Panc1 (cell line): ENCODE measurements around the gene GLIS1.

ENCODE experiments used
- POLR2AphosphoS5 ChIP-seq: IDR thresholded peaks from 2 replicates; pipeline ENCODE4 v1.6.1; 2012; ENCODE audit warnings: mild to moderate bottlenecking, low read depth, low read length, moderate library complexity
- SIN3A ChIP-seq: IDR thresholded peaks from 2 replicates; pipeline ENCODE4 v1.6.1; 2012; ENCODE audit warnings: low read depth, mild to moderate bottlenecking, low read length, moderate library complexity, borderline replicate concordance; ENCODE audit not compliant: insufficient read depth
- TCF7L2 ChIP-seq: IDR thresholded peaks from 2 replicates; pipeline ENCODE4 v1.6.1; 2011; ENCODE audit warnings: mild to moderate bottlenecking, low read depth, low read length, inconsistent platforms
- TF ChIP-seq, protein P1 (sequence below): fragments of 450-650 bp; IDR thresholded peaks from 2 replicates; pipeline ENCODE4 v1.5.1; 2017; ENCODE audit warnings: mild to moderate bottlenecking
- TF ChIP-seq, protein P2 (sequence below), 2 experiments: IDR thresholded peaks; 2 replicates each; pipeline ENCODE4 v1.6.1; 2011 to 2012; ENCODE audit warnings: low read depth in 2 of 2, control low read depth in 1 of 2, low read length in 1 of 2, mild to moderate bottlenecking in 1 of 2, moderate library complexity in 1 of 2; ENCODE audit not compliant: insufficient read depth in 1 of 2

DNA sequence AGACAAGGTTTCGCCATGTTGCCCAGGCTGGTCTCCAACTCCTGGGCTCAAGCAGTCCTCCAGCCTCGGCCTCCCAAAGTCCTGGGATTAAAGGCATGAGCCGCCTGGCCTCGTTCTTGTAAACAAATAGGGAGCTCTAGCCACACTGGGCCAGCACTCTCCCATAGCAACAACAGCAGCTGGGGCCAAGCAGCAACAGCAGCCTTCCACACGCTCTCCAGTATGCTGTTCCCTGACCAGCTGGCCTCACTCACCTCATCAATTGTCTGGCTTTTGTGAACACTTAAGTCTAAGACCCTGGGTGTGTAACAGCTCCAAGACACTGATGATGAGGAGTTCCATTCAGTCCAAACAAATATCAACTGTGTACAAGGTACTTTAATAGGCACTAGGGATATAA is 16.9 kb upstream of the GLIS1 start:
- TF ChIP-seq, protein P1, sequence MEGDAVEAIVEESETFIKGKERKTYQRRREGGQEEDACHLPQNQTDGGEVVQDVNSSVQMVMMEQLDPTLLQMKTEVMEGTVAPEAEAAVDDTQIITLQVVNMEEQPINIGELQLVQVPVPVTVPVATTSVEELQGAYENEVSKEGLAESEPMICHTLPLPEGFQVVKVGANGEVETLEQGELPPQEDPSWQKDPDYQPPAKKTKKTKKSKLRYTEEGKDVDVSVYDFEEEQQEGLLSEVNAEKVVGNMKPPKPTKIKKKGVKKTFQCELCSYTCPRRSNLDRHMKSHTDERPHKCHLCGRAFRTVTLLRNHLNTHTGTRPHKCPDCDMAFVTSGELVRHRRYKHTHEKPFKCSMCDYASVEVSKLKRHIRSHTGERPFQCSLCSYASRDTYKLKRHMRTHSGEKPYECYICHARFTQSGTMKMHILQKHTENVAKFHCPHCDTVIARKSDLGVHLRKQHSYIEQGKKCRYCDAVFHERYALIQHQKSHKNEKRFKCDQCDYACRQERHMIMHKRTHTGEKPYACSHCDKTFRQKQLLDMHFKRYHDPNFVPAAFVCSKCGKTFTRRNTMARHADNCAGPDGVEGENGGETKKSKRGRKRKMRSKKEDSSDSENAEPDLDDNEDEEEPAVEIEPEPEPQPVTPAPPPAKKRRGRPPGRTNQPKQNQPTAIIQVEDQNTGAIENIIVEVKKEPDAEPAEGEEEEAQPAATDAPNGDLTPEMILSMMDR = no peak
- TF ChIP-seq SIN3A (no peak), POLR2AphosphoS5 (no peak), TCF7L2 (no peak)
- TF ChIP-seq, protein P2, sequence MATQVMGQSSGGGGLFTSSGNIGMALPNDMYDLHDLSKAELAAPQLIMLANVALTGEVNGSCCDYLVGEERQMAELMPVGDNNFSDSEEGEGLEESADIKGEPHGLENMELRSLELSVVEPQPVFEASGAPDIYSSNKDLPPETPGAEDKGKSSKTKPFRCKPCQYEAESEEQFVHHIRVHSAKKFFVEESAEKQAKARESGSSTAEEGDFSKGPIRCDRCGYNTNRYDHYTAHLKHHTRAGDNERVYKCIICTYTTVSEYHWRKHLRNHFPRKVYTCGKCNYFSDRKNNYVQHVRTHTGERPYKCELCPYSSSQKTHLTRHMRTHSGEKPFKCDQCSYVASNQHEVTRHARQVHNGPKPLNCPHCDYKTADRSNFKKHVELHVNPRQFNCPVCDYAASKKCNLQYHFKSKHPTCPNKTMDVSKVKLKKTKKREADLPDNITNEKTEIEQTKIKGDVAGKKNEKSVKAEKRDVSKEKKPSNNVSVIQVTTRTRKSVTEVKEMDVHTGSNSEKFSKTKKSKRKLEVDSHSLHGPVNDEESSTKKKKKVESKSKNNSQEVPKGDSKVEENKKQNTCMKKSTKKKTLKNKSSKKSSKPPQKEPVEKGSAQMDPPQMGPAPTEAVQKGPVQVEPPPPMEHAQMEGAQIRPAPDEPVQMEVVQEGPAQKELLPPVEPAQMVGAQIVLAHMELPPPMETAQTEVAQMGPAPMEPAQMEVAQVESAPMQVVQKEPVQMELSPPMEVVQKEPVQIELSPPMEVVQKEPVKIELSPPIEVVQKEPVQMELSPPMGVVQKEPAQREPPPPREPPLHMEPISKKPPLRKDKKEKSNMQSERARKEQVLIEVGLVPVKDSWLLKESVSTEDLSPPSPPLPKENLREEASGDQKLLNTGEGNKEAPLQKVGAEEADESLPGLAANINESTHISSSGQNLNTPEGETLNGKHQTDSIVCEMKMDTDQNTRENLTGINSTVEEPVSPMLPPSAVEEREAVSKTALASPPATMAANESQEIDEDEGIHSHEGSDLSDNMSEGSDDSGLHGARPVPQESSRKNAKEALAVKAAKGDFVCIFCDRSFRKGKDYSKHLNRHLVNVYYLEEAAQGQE (IDR thresholded peaks at IDR 0.05; ENCODE audit: insufficient read depth in 1 of 2, low read depth in 2 of 2, low read length in 1 of 2) = no peak
